Sigmoid colon (tissue), 7 donors: ENCODE results near the gene UFD1. TPM values are rescaled to one million over a fixed set of nuclear protein-coding genes. Genes with fewer than 3 reads are reported as not detected.

Experiments
- DNase-seq: peaks from one replicate; pipeline ENCODE4 v3.0.0-alpha.2; 2019
- H3K27ac ChIP-seq, 4 donors: fragments of 200-600 bp; sonication (generic); one replicate each; pipeline ENCODE4 v1.5.1; 2016 to 2019; ENCODE audit warnings: mild to moderate bottlenecking in 1 of 4
- H3K27me3 ChIP-seq, 3 donors: fragments of 200-600 bp; sonication (generic); one replicate each; pipeline ENCODE4 v1.5.1; 2019; ENCODE audit warnings: mild to moderate bottlenecking in 1 of 3
- H3K36me3 ChIP-seq, 4 donors: fragments of 200-600 bp; sonication (generic); one replicate each; pipeline ENCODE4 v1.5.1; 2016 to 2019
- H3K4me1 ChIP-seq, 4 donors: fragments of 200-600 bp; sonication (generic); one replicate each; pipeline ENCODE4 v1.5.1; 2017 to 2019
- H3K4me3 ChIP-seq, 4 donors: fragments of 200-600 bp; sonication (generic); one replicate each; pipeline ENCODE4 v1.5.1; 2017 to 2019; ENCODE audit warnings: mild to moderate bottlenecking in 2 of 4, moderate library complexity in 1 of 4
- H3K9me3 ChIP-seq, 4 donors: fragments of 200-600 bp in 3 of 4; sonication (generic) in 3 of 4; one replicate each; pipeline versions ENCODE4 v1.5.1 to v1.6.1; 2013 to 2019
- EP300 ChIP-seq, 4 donors: sonication (generic); formaldehyde crosslinking; IDR thresholded peaks; one replicate each; pipeline ENCODE4 v1.6.1; 2017; ENCODE audit warnings: antibody characterized with exemption in 4 of 4
- POLR2A ChIP-seq, 2 donors: fragments of 450-650 bp; IDR thresholded peaks; one replicate each; pipeline ENCODE4 v1.6.1; 2016; ENCODE audit warnings: antibody characterized with exemption in 2 of 2, mild to moderate bottlenecking in 2 of 2, moderate library complexity in 2 of 2
- POLR2AphosphoS5 ChIP-seq, 4 donors: sonication (generic); formaldehyde crosslinking; IDR thresholded peaks; one replicate each; pipeline ENCODE4 v1.6.1; 2017; ENCODE audit warnings: antibody characterized with exemption in 4 of 4
- WGBS, 2 donors: extraction: QIAGEN DNeasy Blood & Tissue Kit; methylation state at CpG; one replicate each; pipeline ENCODE4 v1.1.7; 2013; 5-methylcytosine and 5-hydroxymethylcytosine counted together
- intact Hi-C: fragments of 100-400 bp; cut with DNase I; formaldehyde crosslinking; loops from one replicate; pipeline ENCODE4 v1.15.1; 2023
- polyA plus RNA-seq, 3 donors: library from polyadenylated mRNA; stranded (reverse); fragments of 200-250 nt; gene quantifications; one replicate each; pipeline ENCODE4 v1.2.3, GENCODE V29; 2013
- total RNA-seq, 4 donors: library from RNA; depleted of rRNA; stranded (reverse); fragments of >200 nt; gene quantifications; one replicate each; pipeline ENCODE4 v1.1.0, GENCODE V29; 2016
- TF ChIP-seq, protein P1 (sequence below), 4 experiments: fragments of 450-650 bp in 3 of 4; fragments of 200-600 bp in 1 of 4; IDR thresholded peaks; one replicate each; pipeline ENCODE4 v1.5.1; 2016 to 2019; ENCODE audit warnings: antibody characterized with exemption in 4 of 4, mild to moderate bottlenecking in 3 of 4, moderate library complexity in 2 of 4
- donor health status: healthy with polysubstance abuse.
- donor health status: Bipolar disorder and iron deficiency.
- donor health status: healthy.

Gene UFD1
- total and polyA plus RNA-seq, 7 donors = 28.5 to 131 (median 45.7) TPM

- peaks cover 22 to 60% (median 46%) of the 10 kb centered on the region in 3 donors for H3K27me3 ChIP-seq
- peaks cover 0 to 19% (median 15%) of the 10 kb centered on the region in 4 donors for H3K4me1 ChIP-seq
- no peaks in the 10 kb centered on the region for H3K9me3 ChIP-seq
- H3K27ac ChIP-seq = peak overlapping the region in 3 of 4 donors; percentile 42 to 68 (median 51)
- 2 to 3% methylated on average over 99 of the region's 99 CpGs for WGBS, 2 donors
- intact Hi-C loops = no loop called here
- peak overlapping the region; percentile 12 to 40 (median 33) for H3K4me3 ChIP-seq
- no peak for DNase-seq
- TF ChIP-seq POLR2AphosphoS5 (IDR thresholded peaks at IDR 0.05) (no peak), POLR2A (IDR thresholded peaks at IDR 0.05) (no peak), EP300 (IDR thresholded peaks at IDR 0.05) (no peak)
- TF ChIP-seq, protein P1, sequence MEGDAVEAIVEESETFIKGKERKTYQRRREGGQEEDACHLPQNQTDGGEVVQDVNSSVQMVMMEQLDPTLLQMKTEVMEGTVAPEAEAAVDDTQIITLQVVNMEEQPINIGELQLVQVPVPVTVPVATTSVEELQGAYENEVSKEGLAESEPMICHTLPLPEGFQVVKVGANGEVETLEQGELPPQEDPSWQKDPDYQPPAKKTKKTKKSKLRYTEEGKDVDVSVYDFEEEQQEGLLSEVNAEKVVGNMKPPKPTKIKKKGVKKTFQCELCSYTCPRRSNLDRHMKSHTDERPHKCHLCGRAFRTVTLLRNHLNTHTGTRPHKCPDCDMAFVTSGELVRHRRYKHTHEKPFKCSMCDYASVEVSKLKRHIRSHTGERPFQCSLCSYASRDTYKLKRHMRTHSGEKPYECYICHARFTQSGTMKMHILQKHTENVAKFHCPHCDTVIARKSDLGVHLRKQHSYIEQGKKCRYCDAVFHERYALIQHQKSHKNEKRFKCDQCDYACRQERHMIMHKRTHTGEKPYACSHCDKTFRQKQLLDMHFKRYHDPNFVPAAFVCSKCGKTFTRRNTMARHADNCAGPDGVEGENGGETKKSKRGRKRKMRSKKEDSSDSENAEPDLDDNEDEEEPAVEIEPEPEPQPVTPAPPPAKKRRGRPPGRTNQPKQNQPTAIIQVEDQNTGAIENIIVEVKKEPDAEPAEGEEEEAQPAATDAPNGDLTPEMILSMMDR (IDR thresholded peaks at IDR 0.05) = no peak
- H3K36me3 ChIP-seq = no peaks in the 10 kb centered on the region
Measured at GRCh38 chr22:19523240-19524169, 44.5 kb upstream of the UFD1 start.

GRCh38 chr22:19522881-19523239 is 43.9 kb upstream of the UFD1 start:
- Histone ChIP-seq H3K27me3 (peaks cover 22 to 54% (median 46%) of the 10 kb centered on the region in 3 donors), H3K27ac (peak overlapping the region in 3 of 4 donors; percentile 42 to 68 (median 51)), H3K9me3 (no peaks in the 10 kb centered on the region), H3K36me3 (no peaks in the 10 kb centered on the region), H3K4me3 (peak overlapping the region; percentile 12 to 40 (median 33)), H3K4me1 (peaks cover 0 to 19% (median 15%) of the 10 kb centered on the region in 4 donors)
- 40 to 42% methylated on average over 9 of the region's 9 CpGs for WGBS, 2 donors
- no peak for DNase-seq
- TF ChIP-seq POLR2A (IDR thresholded peaks at IDR 0.05) = no peak
- no peak for TF ChIP-seq POLR2AphosphoS5 (IDR thresholded peaks at IDR 0.05)
- intact Hi-C loops = no loop called here

- Histone ChIP-seq H3K36me3 (no peaks in the 10 kb centered on the region), H3K27ac (peak overlapping the region in 2 of 4 donors; percentile 42 to 68), H3K4me1 (peaks cover 0 to 19% (median 15%) of the 10 kb centered on the region in 4 donors), H3K27me3 (peaks cover 22 to 52% (median 46%) of the 10 kb centered on the region in 3 donors), H3K9me3 (no peaks in the 10 kb centered on the region), H3K4me3 (peak overlapping the region; percentile 12 to 40 (median 33))
- 71 to 73% methylated on average over 16 of the region's 16 CpGs for WGBS, 2 donors
- no peak for TF ChIP-seq EP300 (IDR thresholded peaks at IDR 0.05)
- TF ChIP-seq, protein P1 (IDR thresholded peaks at IDR 0.05) = no peak
- no peak for TF ChIP-seq POLR2AphosphoS5 (IDR thresholded peaks at IDR 0.05)
- no peak for TF ChIP-seq POLR2A (IDR thresholded peaks at IDR 0.05)
- intact Hi-C loops = no loop called here
- no peak for DNase-seq
Measured at GRCh38 chr22:19522190-19522880, 43.3 kb upstream of the UFD1 start.

DNA sequence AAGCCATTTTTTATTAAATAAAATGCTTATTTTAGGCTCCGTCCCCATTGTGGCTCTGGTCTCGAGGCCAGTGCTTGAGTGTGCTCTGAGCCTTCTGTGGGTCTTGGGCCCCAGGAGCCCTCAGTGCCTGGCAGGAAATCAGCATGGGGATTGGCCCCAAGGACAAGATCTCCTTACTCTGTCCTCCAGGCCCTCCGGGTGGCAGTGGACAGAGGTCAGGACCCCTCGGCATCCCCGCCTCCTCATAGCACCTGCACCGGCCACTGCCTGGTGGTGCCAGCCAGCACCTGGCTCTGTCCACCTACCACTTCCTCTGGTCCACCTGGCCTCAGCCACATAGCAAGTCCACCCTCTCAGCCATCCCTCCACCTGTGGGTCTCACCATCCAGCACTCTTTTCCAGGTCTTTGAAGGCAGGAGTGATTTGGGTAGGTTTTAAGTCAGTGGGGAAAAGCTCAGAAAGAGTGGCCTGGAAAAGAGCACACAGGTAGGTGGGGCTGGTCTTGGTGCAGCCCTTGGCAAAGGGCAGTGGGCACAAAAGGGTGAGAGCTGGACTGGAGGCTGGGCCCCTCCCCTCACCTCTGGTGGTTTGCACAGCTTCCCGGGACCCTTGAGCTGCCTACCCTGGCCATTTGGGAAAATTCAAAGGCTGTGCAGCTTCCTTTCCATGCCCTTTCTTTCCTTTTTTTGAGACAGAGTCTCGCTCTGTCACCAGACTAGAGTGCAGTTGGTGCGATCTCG is 41.7 kb upstream of the UFD1 start:
- WGBS, 2 donors = 95 to 96% methylated on average over 10 of the region's 10 CpGs
- Histone ChIP-seq H3K4me1 (peaks cover 0 to 19% (median 15%) of the 10 kb centered on the region in 4 donors), H3K36me3 (no peaks in the 10 kb centered on the region), H3K9me3 (no peaks in the 10 kb centered on the region), H3K27me3 (peaks cover 22 to 40% (median 40%) of the 10 kb centered on the region in 3 donors), H3K27ac (no peak overlapping the region), H3K4me3 (peak overlapping the region in 2 of 4 donors; percentile 31 to 40)
- no peak for DNase-seq
- no peak for TF ChIP-seq EP300 (IDR thresholded peaks at IDR 0.05)
- no peak for TF ChIP-seq POLR2A (IDR thresholded peaks at IDR 0.05)
- TF ChIP-seq, protein P1 (IDR thresholded peaks at IDR 0.05) = no peak
- TF ChIP-seq POLR2AphosphoS5 (IDR thresholded peaks at IDR 0.05) = no peak
- intact Hi-C loops = no loop called here
